GM23338 (cell line): ENCODE data around the gene PHLPP2.

Source experiments
- CREB1 ChIP-seq: fragments of 250-450 bp; sonication (Bioruptor Pico); IDR thresholded peaks from 2 replicates; pipeline ENCODE4 v1.5.0; 2020; ENCODE audit warnings: low read depth, mild to moderate bottlenecking, moderate library complexity
- ETS1 ChIP-seq: IDR thresholded peaks from 2 replicates; pipeline ENCODE4 v1.6.1; 2016; ENCODE audit warnings: antibody characterized with exemption
- EZH2 ChIP-seq: fragments of 200-600 bp; sonication (generic); IDR thresholded peaks from one replicate; pipeline ENCODE4 v1.8.0; 2017; ENCODE audit warnings: antibody characterized with exemption, mild to moderate bottlenecking, low read depth; ENCODE audit not compliant: unreplicated experiment
- EZH2phosphoT487 ChIP-seq: fragments of 200-600 bp; sonication (generic); IDR thresholded peaks from one replicate; pipeline ENCODE4 v1.8.1; 2018; ENCODE audit warnings: antibody characterized with exemption; ENCODE audit not compliant: unreplicated experiment
- JUNB ChIP-seq: IDR thresholded peaks from one replicate; pipeline ENCODE4 v1.6.1; 2016; ENCODE audit warnings: antibody characterized with exemption; ENCODE audit not compliant: unreplicated experiment
- NANOG ChIP-seq: IDR thresholded peaks from 2 replicates; pipeline ENCODE4 v1.6.1; 2016; ENCODE audit warnings: antibody characterized with exemption, borderline replicate concordance
- POLR2AphosphoS5 ChIP-seq: IDR thresholded peaks from 2 replicates; pipeline ENCODE4 v1.6.1; 2016; ENCODE audit warnings: antibody characterized with exemption, low read depth
- REST ChIP-seq: IDR thresholded peaks from one replicate; pipeline ENCODE4 v1.6.1; 2018; ENCODE audit warnings: antibody characterized with exemption; ENCODE audit not compliant: unreplicated experiment
- STAT1 ChIP-seq: IDR thresholded peaks from one replicate; pipeline ENCODE4 v1.6.1; 2016; ENCODE audit warnings: antibody characterized with exemption; ENCODE audit not compliant: unreplicated experiment
- ZNF114 ChIP-seq: fragments of 250-450 bp; sonication (Bioruptor Pico); IDR thresholded peaks from 2 replicates; pipeline ENCODE4 v1.5.0; 2020; ENCODE audit warnings: mild to moderate bottlenecking, moderate library complexity
- ZNF331 ChIP-seq: fragments of 250-450 bp; sonication (Bioruptor Pico); IDR thresholded peaks from 2 replicates; pipeline ENCODE4 v1.5.0; 2020; ENCODE audit warnings: low read depth, mild to moderate bottlenecking, moderate library complexity
- TF ChIP-seq, protein P1 (sequence below), 2 experiments: fragments of 200-600 bp in 1 of 2; sonication (generic) in 1 of 2; conservative IDR thresholded peaks; 2 replicates each; pipeline versions ENCODE4 v1.5.1 to v1.6.1; 2016 to 2017; ENCODE audit warnings: antibody characterized with exemption in 2 of 2, low read depth in 2 of 2, mild to moderate bottlenecking in 2 of 2, moderate library complexity in 1 of 2
- TF ChIP-seq, protein P2 (sequence below): fragments of 250-450 bp; sonication (Bioruptor Pico); IDR thresholded peaks from 2 replicates; pipeline ENCODE4 v1.5.0; 2020; ENCODE audit warnings: mild to moderate bottlenecking, moderate library complexity

GRCh38 chr16:71734511-71734910, 10.0 kb upstream of the PHLPP2 start:
- TF ChIP-seq EZH2 = no peak
- TF ChIP-seq, protein P1, sequence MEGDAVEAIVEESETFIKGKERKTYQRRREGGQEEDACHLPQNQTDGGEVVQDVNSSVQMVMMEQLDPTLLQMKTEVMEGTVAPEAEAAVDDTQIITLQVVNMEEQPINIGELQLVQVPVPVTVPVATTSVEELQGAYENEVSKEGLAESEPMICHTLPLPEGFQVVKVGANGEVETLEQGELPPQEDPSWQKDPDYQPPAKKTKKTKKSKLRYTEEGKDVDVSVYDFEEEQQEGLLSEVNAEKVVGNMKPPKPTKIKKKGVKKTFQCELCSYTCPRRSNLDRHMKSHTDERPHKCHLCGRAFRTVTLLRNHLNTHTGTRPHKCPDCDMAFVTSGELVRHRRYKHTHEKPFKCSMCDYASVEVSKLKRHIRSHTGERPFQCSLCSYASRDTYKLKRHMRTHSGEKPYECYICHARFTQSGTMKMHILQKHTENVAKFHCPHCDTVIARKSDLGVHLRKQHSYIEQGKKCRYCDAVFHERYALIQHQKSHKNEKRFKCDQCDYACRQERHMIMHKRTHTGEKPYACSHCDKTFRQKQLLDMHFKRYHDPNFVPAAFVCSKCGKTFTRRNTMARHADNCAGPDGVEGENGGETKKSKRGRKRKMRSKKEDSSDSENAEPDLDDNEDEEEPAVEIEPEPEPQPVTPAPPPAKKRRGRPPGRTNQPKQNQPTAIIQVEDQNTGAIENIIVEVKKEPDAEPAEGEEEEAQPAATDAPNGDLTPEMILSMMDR (conservative IDR thresholded peaks at IDR 0.05; ENCODE audit: low read depth in 2 of 2) = no peak
- TF ChIP-seq POLR2AphosphoS5 = no peak
- no peak for TF ChIP-seq NANOG
- no peak for TF ChIP-seq REST
- no peak for TF ChIP-seq CREB1 (CRISPR knock-in tag)
- TF ChIP-seq STAT1 = no peak
- TF ChIP-seq ZNF114 (CRISPR knock-in tag) = no peak
- TF ChIP-seq EZH2phosphoT487 = no peak
- TF ChIP-seq JUNB = no peak
- TF ChIP-seq ZNF331 (CRISPR knock-in tag) = no peak
- TF ChIP-seq ETS1 = no peak
- TF ChIP-seq, protein P2, sequence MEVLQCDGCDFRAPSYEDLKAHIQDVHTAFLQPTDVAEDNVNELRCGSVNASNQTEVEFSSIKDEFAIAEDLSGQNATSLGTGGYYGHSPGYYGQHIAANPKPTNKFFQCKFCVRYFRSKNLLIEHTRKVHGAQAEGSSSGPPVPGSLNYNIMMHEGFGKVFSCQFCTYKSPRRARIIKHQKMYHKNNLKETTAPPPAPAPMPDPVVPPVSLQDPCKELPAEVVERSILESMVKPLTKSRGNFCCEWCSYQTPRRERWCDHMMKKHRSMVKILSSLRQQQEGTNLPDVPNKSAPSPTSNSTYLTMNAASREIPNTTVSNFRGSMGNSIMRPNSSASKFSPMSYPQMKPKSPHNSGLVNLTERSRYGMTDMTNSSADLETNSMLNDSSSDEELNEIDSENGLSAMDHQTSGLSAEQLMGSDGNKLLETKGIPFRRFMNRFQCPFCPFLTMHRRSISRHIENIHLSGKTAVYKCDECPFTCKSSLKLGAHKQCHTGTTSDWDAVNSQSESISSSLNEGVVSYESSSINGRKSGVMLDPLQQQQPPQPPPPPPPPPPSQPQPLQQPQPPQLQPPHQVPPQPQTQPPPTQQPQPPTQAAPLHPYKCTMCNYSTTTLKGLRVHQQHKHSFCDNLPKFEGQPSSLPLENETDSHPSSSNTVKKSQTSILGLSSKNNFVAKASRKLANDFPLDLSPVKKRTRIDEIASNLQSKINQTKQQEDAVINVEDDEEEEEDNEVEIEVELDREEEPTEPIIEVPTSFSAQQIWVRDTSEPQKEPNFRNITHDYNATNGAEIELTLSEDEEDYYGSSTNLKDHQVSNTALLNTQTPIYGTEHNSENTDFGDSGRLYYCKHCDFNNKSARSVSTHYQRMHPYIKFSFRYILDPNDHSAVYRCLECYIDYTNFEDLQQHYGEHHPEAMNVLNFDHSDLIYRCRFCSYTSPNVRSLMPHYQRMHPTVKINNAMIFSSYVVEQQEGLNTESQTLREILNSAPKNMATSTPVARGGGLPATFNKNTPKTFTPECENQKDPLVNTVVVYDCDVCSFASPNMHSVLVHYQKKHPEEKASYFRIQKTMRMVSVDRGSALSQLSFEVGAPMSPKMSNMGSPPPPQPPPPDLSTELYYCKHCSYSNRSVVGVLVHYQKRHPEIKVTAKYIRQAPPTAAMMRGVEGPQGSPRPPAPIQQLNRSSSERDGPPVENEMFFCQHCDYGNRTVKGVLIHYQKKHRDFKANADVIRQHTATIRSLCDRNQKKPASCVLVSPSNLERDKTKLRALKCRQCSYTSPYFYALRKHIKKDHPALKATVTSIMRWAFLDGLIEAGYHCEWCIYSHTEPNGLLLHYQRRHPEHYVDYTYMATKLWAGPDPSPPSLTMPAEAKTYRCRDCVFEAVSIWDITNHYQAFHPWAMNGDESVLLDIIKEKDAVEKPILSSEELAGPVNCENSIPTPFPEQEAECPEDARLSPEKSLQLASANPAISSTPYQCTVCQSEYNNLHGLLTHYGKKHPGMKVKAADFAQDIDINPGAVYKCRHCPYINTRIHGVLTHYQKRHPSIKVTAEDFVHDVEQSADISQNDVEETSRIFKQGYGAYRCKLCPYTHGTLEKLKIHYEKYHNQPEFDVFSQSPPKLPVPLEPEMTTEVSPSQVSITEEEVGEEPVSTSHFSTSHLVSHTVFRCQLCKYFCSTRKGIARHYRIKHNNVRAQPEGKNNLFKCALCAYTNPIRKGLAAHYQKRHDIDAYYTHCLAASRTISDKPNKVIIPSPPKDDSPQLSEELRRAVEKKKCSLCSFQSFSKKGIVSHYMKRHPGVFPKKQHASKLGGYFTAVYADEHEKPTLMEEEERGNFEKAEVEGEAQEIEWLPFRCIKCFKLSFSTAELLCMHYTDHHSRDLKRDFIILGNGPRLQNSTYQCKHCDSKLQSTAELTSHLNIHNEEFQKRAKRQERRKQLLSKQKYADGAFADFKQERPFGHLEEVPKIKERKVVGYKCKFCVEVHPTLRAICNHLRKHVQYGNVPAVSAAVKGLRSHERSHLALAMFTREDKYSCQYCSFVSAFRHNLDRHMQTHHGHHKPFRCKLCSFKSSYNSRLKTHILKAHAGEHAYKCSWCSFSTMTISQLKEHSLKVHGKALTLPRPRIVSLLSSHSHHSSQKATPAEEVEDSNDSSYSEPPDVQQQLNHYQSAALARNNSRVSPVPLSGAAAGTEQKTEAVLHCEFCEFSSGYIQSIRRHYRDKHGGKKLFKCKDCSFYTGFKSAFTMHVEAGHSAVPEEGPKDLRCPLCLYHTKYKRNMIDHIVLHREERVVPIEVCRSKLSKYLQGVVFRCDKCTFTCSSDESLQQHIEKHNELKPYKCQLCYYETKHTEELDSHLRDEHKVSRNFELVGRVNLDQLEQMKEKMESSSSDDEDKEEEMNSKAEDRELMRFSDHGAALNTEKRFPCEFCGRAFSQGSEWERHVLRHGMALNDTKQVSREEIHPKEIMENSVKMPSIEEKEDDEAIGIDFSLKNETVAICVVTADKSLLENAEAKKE (CRISPR knock-in tag) = no peak
